ENCODE data around the gene MEAF6.

DNA sequence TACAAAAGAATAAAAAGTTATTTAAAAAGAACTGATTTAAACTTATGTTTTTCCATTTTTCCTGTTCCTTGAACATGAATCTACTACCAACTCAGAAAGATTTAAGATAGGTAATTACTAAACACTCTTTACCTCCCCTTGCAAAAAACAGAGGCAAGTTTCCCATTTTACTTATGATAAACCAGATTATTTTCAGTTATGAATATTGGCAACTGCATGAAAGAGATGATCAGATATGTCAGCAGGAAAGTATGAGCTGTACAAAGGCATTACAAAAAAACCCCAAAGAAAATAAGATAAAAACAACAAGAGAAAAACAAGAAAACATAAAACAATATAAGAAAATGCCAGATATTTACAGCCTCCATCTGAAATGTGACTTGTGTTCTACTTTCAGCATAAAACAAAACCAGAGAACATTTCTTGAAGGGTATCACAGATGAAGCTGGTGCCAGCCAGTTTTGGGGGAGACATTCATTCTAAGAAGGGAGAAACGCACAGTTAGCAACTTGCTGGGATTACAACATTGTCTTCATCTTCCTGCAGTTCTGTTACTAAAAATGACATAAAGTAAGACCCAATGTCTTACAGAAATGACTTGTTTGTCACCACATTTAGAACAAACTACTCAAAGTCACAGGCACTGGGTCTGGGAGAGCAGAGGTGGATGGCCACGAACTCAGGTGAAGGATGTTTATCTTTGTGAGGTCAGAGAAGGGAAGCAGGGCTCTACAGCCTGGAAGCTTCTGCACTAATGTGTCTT lies 21.0 kb downstream of the MEAF6 start:
- TF ChIP-seq EZH2phosphoT487 (IDR thresholded peaks at IDR 0.05): no peak
- TF ChIP-seq EZH2 (IDR thresholded peaks at IDR 0.05): no peak
